ENCODE data around the gene NAA80.

Gene NAA80, protein sequence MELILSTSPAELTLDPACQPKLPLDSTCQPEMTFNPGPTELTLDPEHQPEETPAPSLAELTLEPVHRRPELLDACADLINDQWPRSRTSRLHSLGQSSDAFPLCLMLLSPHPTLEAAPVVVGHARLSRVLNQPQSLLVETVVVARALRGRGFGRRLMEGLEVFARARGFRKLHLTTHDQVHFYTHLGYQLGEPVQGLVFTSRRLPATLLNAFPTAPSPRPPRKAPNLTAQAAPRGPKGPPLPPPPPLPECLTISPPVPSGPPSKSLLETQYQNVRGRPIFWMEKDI

DNA sequence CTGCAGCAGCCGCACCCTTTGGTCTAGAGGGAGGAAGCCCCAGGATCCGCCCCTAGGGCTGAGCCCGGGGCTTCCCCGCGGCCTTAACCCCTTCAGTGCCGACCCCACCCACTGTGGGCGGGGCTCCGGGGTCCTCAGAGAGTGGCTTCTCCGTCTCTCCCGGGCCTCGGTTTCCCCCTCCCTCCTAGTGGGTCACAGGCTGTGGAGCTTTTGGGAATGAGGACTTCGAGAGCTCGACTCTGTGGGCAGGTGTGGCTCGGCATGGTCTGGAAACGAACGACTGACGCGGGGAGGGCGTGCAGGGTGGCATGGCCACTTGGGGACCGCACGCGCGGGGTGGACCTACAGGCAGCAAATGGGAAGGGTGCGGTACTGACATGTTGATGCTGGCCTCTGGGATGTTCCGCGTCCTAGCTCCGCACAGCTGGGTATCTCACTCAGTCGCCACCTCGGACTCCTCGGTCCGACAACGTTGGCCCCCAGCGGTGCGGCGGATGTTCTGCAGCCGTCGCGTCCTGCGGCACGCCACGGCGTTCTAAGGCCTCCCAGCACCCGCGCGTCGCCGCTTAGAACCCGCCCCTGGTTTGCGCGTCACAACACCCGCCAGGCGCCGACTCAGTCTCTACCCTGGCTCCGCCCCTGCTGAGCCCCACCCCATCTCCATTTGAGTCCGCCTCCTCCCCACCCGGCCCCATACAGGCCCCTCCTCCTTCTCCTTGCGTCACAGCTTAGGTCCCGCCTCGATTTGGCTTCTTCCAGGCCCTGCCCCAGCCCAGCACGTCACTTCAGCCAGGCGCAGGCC lies at the start of gene NAA80, which contains the start of gene HYAL3:
NAA80 (minus strand) TSS at position 570 of the 802 bp plus-strand sequence. CDS start 1,942 bp downstream, outside the sequence.
HYAL3 (minus strand) TSS at position 570 of the 802 bp plus-strand sequence. CDS start 3,803 bp downstream, outside the sequence.
- DNase-seq = peak; percentile 93 to 97

- DNase-seq = peak; percentile 58 to 62
Observed at GRCh38 chr3:50347187-50347813, 48.1 kb upstream of the NAA80 start.

GRCh38 chr3:50345586-50346234 lies 46.5 kb upstream of the NAA80 start, which contains the start of gene ZMYND10:
ZMYND10 (minus strand) TSS chr3:50345732; CDS start chr3:50345579, 153 bp downstream.
- DNase-seq = peak; percentile 11 to 31

- DNase-seq = no peak
Observed at GRCh38 chr3:50345008-50345407, 45.8 kb upstream of the NAA80 start.

- no peak for DNase-seq
Observed at GRCh38 chr3:50342813-50343633, 43.8 kb upstream of the NAA80 start.

- no peak for DNase-seq
Observed at GRCh38 chr3:50341996-50342650, 42.9 kb upstream of the NAA80 start.

DNA sequence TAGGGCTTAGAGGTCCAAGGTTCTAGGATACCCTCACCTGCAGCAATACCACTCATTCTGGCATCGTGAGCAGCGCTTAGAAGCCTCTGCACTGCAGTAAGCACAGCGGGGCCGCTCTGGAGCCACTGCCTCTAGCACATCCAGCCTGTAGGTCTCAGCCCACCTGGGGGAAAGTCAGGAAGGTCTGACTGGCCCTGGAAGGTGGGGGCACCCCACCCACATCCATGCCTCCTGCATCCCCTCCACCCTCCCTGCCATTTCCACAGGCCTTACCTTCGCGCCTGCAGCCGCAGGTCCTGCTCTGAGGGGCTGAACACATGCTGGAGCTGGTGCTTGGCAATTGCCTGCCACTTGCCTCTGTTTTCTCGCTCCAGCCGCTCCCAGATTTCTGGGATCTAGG lies 42.3 kb upstream of the NAA80 start:
- no peak for DNase-seq

- DNase-seq = no peak
Observed at GRCh38 chr3:50340448-50341329, 41.5 kb upstream of the NAA80 start, which contains the start of gene RASSF1. RASSF1 (minus strand) TSS chr3:50340836; CDS start chr3:50340805, 31 bp downstream.

DNA sequence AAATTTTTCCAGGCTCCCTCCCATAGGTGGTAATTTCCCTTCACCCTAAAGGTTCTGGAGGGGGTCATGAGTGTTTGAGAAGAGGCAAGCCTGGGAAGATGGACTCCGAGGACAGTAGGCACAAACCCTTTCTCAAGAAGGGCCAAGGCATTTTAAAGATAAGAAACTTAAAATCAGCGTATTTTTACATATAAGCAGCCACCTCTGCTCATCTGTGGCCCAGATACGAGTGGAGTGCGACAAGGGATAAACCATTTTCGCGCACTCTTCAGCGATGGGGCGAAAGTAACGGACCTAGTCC lies 40.9 kb upstream of the NAA80 start:
- DNase-seq = no peak

GRCh38 chr3:50339485-50340146 lies 40.4 kb upstream of the NAA80 start:
- no peak for DNase-seq

DNA sequence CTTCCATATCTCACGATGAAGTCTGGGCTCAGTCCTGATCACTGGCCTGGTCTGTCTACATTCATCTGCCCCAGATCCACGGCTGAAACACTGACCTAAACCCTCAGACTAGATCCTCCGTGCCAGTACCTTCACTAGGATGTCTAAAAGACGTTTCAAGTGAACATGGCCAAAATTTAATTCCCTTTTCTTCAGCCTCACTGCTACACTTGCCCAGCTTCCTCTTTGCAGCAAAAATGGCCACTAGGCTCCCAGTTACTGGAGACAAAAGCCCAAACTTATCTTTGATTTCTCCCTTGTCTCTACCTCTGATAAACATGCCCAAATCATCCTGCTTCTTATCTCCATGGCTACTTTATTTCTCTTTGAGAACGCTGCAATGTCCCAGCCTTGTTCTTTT lies 39.8 kb upstream of the NAA80 start:
- DNase-seq = no peak

DNA sequence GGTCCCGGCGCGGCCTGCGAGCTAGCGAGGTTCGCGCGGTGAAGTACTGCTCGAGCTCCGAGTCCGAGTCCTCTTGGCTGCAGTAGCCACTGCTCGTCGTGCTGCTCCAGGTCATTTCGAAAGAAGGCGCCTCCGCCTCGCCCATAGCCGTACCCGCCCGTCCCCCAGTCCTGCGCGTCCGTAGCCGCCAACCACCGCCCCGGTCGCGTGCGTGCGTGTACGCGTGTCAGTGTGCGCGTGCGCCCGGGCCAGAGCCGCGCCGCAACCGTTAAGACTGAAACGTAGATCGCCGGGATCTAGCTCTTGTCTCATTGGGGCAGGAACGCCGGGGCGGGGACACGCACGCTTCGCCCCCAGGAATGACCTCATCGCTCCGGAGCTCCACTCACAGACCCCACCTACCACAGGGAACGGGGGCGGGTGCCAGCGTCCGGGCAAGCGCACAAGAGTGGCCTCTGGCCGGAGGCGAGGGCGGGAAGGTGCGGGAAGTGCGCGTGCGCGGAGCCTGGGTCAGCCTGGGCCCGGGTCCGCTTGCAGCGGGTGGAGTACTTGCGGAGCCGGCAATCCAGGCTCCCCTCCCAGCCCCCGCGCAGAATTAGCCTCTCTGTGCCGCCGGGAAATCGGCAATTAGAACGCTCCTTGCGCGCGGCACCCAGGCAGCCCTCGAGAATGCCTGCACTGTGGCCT lies 38.1 kb upstream of the NAA80 start:
- peak; percentile 95 to 97 for DNase-seq

DNA sequence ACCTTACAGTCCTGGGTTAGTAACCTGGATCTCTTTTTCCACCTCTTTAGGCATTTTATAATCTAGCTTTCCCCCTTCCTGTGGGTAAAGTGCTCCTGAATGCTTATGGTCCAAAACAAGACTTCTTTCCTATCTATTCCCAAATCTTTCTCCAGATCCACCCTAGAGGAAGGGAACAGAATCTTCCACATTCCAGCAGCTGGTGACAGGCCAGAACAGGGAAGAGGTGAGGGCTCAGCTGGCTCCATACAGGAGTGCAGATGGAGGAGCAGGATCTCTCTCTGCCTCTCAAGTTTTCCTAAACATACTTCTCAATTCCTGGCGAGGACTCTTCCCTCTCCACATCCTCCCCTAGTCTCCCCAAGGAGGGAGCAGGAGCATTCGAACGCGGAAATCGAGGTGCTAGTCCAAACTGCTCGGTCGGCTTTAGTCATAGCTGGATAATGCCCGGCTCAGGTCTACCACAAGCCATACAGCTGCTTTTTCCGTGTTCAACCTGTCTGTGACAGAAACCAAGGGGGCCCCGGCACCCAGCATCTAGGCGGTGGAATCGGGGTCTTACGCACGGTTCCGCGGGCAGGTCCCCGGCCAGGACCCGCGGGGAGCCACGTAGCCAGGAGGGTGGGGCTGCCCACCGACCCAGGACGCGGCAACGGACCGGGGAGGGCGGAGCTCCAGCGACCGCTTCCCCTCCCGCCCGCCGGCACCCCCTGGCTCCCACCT lies 37.4 kb upstream of the NAA80 start:
- DNase-seq = no peak

DNA sequence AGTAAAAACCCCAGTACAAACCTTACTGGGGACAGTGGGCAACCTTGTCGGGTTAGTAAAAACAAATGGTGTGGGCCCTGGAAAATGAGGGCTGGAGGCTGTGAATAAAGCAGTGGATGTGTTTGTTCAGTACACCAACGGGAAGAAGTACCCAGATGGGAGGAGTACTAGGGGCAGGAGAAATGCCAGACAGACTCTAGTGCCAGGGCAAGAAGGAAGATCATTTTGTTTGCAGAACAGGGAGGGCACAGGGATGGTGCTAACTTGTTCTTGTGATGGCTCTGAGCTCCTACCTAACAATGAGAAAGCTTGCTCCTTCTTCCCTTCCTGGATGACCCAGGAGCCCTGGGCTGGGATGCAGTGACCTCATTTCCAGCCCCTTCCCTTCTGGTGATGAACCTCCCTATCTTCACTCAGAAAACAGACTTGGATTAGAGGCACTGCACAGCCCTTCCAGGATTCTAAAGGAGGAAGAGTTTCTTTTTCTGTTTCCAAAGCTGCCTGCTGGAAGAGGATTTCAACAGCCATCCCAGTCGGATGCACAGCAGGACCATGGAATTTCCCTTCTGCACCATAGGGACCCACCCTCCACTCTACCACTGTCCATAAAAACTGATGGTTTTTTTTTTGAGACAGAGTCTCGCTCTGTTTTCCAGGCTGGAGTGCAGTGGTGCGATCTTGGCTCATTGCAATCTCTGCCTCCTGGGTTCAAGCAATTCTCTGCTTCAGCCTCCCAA lies 35.3 kb upstream of the NAA80 start:
- no peak for DNase-seq

DNA sequence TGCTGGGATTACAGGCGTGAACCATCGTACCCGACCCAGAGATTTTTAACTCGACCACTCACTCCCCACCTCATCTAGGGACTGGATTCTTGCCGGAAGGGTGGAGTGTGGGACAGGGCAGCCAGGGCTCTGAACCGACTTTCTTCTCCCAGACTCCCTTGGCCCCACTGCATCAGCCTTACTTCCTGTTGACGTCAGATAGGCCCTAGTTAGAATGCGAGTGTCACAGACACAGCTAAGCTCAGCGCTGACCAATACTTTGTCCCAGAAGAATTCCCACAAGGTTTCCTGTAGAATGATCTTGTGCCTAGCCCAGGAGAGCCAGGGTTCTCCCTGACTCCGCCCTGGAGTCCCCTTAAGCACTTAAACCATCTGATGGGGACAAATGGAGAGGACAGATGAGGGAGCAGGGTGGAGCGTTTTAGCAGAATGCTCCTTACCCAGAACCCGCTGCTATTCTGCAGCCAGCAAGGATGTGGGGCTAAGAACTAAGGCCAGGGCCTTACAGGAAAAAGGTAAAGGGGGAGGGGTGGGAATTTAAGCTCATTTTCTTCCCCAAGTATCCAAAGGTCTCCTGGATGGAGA lies 34.6 kb upstream of the NAA80 start:
- DNase-seq = no peak

- DNase-seq = no peak
Observed at GRCh38 chr3:50331364-50331907, 32.2 kb upstream of the NAA80 start.

DNA sequence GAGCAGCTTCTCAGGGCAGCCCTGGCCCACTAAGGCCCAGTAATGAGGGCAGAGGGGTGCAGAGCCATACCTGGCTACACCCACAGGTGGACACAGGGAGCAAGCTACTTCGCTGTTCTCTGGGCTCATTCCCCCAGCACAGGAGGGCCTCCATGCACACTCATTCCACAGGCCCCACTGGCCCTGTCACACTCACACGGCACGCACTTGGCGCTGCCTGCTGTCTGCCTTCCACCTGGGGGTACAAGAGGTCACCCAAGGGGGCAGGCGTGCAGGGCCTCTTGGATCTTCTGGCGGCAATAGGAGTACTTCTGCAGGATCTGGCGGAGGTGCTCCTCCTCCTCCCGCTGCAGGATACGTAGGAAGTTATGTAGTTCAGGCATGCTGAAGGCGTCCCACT lies 31.1 kb upstream of the NAA80 start:
- DNase-seq = no peak
